ENCODE results near the gene CTNS. TPM values are rescaled to one million over a fixed set of nuclear protein-coding genes. Genes with fewer than 3 reads are reported as not detected.

Gene CTNS
- total RNA-seq, 1 donor from 2014 or later = 17.2 TPM

DNA sequence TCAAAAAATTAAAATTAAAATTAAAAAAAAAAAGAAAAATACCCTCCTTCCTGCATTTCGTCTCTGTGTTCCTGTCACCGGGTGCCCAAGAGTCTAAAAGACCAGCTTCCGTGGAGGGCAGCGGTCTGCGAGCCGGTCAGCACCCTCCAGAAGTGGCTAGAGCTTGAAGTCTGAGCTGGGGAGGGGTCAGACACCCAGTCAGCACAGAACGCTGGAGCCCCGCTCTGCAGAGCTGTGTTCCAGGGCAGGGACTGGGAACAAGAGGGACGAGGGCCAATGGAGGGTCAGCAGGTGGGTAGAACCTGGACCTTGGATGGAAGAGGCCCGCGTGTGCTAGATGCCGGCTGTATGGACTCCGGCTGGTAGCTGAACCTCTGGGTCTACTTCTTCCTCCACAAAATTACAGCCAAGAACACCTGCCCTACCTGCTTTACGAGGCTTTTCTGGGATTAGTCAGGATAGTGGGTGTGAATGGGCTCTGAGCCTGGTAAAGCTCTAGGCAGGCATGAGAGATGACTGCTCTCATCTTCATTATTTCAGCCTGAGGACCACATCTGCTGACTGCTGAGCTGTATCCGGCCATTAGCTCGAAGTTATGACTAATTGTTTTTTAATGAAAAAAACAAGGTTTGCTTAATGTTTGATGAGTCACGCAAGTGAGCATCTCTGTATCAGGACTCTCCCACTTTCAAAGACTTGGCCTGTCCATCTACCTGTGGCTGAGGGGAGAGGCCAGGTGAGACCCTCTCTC is 33.3 kb upstream of the CTNS start:
- Mint-ChIP-seq H3K27me3 (ENCODE audit: unreplicated experiment) (peaks cover 2% of the 10 kb centered on the region), H3K36me3 (ENCODE audit: unreplicated experiment) (no peaks in the 10 kb centered on the region), H3K4me1 (ENCODE audit: low read depth, unreplicated experiment) (peaks cover 1% of the 10 kb centered on the region), H3K9me3 (ENCODE audit: unreplicated experiment) (peaks cover 5% of the 10 kb centered on the region), H3K27ac (ENCODE audit: unreplicated experiment) (no peak overlapping the region), H3K4me3 (ENCODE audit: unreplicated experiment) (no peak overlapping the region)
- no peak for TF ChIP-seq CTCF (IDR thresholded peaks at IDR 0.05; ENCODE audit: partially characterized antibody, unreplicated experiment)
- DNase-seq = no peak

GRCh38 chr17:3603870-3604259 is 32.7 kb upstream of the CTNS start:
- TF ChIP-seq CTCF (IDR thresholded peaks at IDR 0.05; ENCODE audit: partially characterized antibody, unreplicated experiment) = no peak
- Mint-ChIP-seq H3K36me3 (ENCODE audit: unreplicated experiment) (no peaks in the 10 kb centered on the region), H3K9me3 (ENCODE audit: unreplicated experiment) (peaks cover 6% of the 10 kb centered on the region)

DNA sequence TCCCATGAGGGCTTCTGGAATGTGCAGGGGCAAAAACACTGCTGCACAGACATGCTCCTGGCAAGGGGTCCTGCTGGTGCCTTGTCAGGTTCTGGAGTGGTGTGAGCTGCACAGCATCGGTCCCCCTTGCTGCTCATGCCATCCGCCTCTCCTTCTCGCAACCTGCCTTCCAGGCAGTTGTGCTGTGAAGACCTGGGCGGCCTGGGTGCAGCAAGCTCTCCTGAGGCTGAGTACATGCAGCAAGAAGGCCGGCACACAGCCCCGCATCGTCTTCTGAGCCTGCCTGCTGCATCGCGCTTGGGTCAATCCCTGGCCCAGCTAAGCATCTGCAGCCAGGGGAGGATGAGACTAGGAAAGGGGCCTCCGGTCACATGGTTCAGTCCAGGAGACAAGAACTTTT is 26.9 kb upstream of the CTNS start:
- Mint-ChIP-seq H3K27ac (ENCODE audit: unreplicated experiment) (no peak overlapping the region), H3K36me3 (ENCODE audit: unreplicated experiment) (no peaks in the 10 kb centered on the region), H3K27me3 (ENCODE audit: unreplicated experiment) (no peaks in the 10 kb centered on the region), H3K9me3 (ENCODE audit: unreplicated experiment) (peaks cover 4% of the 10 kb centered on the region), H3K4me1 (ENCODE audit: low read depth, unreplicated experiment) (peaks cover 3% of the 10 kb centered on the region), H3K4me3 (ENCODE audit: unreplicated experiment) (no peak overlapping the region)
- TF ChIP-seq CTCF (IDR thresholded peaks at IDR 0.05; ENCODE audit: partially characterized antibody, unreplicated experiment) = no peak
- DNase-seq = no peak

More at GRCh38 chr17:3603870-3604259, 32.7 kb upstream of the CTNS start:
- peaks cover 2% of the 10 kb centered on the region for H3K27me3 Mint-ChIP-seq (ENCODE audit: unreplicated experiment)
- no peak overlapping the region for H3K27ac Mint-ChIP-seq (ENCODE audit: unreplicated experiment)
- H3K4me1 Mint-ChIP-seq (ENCODE audit: low read depth, unreplicated experiment) = peaks cover 1% of the 10 kb centered on the region
- DNase-seq = no peak
- no peak overlapping the region for H3K4me3 Mint-ChIP-seq (ENCODE audit: unreplicated experiment)

DNA sequence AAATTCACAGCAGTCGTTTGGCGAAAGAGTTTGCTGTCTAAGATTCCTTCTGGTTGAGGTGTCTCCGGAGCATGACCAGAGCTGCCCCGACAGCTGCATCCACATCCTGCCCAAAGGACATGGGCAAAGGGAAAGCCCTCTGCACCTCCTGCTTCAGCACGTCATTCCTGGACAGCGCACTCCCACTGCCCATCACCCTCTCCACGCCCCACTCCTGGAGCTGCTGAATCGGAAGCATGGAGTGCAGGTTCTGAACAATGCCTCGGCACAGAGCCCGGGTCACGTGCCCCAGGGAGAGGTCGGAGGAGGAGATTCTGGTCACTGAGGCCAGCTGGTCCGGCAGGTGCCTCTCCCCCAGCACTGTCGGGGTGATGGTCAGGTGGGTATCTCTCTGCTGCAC is 26.0 kb upstream of the CTNS start:
- no peak overlapping the region for H3K4me3 Mint-ChIP-seq (ENCODE audit: unreplicated experiment)
- H3K4me1 Mint-ChIP-seq (ENCODE audit: low read depth, unreplicated experiment) = peaks cover 3% of the 10 kb centered on the region
- peaks cover 4% of the 10 kb centered on the region for H3K9me3 Mint-ChIP-seq (ENCODE audit: unreplicated experiment)
- H3K27me3 Mint-ChIP-seq (ENCODE audit: unreplicated experiment) = peaks cover 2% of the 10 kb centered on the region
- peak overlapping the region; percentile 43 for H3K27ac Mint-ChIP-seq (ENCODE audit: unreplicated experiment)
- TF ChIP-seq CTCF (IDR thresholded peaks at IDR 0.05; ENCODE audit: partially characterized antibody, unreplicated experiment) = no peak
- H3K36me3 Mint-ChIP-seq (ENCODE audit: unreplicated experiment) = no peaks in the 10 kb centered on the region
- no peak for DNase-seq

- H3K27ac Mint-ChIP-seq (ENCODE audit: unreplicated experiment) = no peak overlapping the region
- peaks cover 2% of the 10 kb centered on the region for H3K27me3 Mint-ChIP-seq (ENCODE audit: unreplicated experiment)
- TF ChIP-seq CTCF (IDR thresholded peaks at IDR 0.05; ENCODE audit: partially characterized antibody, unreplicated experiment) = no peak
- H3K9me3 Mint-ChIP-seq (ENCODE audit: unreplicated experiment) = peaks cover 4% of the 10 kb centered on the region
- peaks cover 5% of the 10 kb centered on the region for H3K36me3 Mint-ChIP-seq (ENCODE audit: unreplicated experiment)
- H3K4me1 Mint-ChIP-seq (ENCODE audit: low read depth, unreplicated experiment) = peaks cover 3% of the 10 kb centered on the region
- H3K4me3 Mint-ChIP-seq (ENCODE audit: unreplicated experiment) = no peak overlapping the region
- no peak for DNase-seq
These were observed 23.4 kb upstream of the CTNS start for GRCh38 chr17:3613124-3613523.
